ENCODE measurements around the gene COL11A1.

Gene COL11A1

DNA sequence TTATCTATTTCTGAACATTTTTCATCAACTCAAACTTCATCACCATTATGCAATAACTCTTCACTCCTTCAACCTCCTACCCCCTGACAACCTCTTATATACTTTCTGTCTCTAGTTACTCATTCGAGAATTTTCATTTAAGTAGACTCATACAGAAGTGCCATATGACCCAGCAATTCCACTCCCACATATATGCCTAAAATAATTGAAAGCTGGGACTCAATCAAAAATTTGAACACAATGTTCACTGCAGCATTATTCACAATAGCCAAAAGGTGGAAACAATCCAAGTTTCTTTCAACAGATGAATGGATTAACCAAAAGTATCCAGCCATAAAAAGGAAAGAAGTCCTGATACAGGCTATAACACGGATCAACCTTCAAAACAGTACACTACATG lies 24.1 kb downstream of the COL11A1 start:
- TF ChIP-seq, protein P1, sequence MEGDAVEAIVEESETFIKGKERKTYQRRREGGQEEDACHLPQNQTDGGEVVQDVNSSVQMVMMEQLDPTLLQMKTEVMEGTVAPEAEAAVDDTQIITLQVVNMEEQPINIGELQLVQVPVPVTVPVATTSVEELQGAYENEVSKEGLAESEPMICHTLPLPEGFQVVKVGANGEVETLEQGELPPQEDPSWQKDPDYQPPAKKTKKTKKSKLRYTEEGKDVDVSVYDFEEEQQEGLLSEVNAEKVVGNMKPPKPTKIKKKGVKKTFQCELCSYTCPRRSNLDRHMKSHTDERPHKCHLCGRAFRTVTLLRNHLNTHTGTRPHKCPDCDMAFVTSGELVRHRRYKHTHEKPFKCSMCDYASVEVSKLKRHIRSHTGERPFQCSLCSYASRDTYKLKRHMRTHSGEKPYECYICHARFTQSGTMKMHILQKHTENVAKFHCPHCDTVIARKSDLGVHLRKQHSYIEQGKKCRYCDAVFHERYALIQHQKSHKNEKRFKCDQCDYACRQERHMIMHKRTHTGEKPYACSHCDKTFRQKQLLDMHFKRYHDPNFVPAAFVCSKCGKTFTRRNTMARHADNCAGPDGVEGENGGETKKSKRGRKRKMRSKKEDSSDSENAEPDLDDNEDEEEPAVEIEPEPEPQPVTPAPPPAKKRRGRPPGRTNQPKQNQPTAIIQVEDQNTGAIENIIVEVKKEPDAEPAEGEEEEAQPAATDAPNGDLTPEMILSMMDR (IDR thresholded peaks at IDR 0.05): no peak
- intact Hi-C loops (cut with DNase I; ENCODE audit: low total_unique reads): no loop called here
- H3K4me3 ChIP-seq: no peak overlapping the region
- H3K27me3 ChIP-seq: no peaks in the 10 kb centered on the region
- H3K27ac ChIP-seq: no peak overlapping the region
- no peaks in the 10 kb centered on the region for H3K36me3 ChIP-seq
- DNase-seq: no peak
- H3K4me1 ChIP-seq: no peaks in the 10 kb centered on the region
- no peaks in the 10 kb centered on the region for H3K9me3 ChIP-seq

DNA sequence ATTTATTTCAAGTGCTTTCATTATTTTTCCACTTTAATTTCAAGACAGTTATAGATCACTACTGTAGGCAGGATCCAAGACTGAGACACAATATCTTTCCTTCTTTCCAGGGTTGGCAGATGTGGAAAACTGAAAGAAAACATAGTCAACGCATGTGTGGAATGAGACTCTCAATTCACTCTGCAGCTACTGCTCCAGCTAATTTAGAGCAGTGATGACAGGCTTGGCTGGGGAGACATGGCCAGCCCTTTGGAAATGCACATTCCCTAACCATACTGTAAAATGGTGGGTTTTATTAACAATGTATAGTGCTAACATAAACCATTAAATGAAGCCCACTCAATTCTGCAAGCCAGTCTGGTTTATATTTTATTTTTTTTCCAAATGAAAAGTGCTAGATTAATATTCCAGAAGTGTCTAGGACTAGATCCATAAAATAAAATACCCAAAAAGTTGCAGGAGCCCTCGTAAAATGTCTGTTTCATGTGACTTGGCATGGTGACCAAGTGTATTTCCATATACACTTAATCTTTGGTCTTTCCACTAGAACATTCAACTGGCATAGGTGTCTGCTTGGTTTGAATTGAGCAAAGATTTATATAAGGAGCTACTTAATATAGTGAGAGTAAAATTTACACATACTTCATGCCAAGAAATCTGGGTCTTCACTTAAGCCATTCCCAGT lies 32.9 kb downstream of the COL11A1 start:
- Histone ChIP-seq H3K4me1 (no peaks in the 10 kb centered on the region), H3K9me3 (no peaks in the 10 kb centered on the region), H3K4me3 (no peak overlapping the region), H3K27me3 (no peaks in the 10 kb centered on the region), H3K36me3 (no peaks in the 10 kb centered on the region), H3K27ac (no peak overlapping the region)
- intact Hi-C loops (cut with DNase I; ENCODE audit: low total_unique reads): no loop called here
- TF ChIP-seq, protein P1 (IDR thresholded peaks at IDR 0.05): no peak
- DNase-seq: no peak

DNA sequence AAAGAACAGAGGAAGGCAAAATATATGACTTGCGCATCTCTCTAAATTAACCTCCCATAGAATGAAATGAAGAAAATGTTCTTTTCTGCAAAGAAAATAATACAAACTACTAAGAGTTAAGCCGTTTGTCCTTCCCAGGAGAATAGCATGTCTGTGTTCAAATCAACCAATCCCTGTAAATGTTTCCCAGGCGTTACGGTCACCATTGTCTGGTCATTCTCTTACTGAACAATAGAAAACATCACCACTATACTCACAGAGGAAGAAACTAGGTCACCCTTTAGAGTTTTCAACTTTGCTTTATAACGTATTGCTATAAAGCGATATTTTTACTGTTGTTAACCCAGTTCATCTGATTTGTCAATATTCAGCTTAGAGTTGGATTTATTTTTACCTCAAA lies 34.1 kb downstream of the COL11A1 start:
- intact Hi-C loops (cut with DNase I; ENCODE audit: low total_unique reads): no loop called here
- no peak for DNase-seq
- TF ChIP-seq, protein P1 (IDR thresholded peaks at IDR 0.05): no peak
- no peaks in the 10 kb centered on the region for H3K9me3 ChIP-seq
- no peak overlapping the region for H3K27ac ChIP-seq
- H3K36me3 ChIP-seq: no peaks in the 10 kb centered on the region
- H3K4me1 ChIP-seq: no peaks in the 10 kb centered on the region
- no peak overlapping the region for H3K4me3 ChIP-seq
- no peaks in the 10 kb centered on the region for H3K27me3 ChIP-seq

DNA sequence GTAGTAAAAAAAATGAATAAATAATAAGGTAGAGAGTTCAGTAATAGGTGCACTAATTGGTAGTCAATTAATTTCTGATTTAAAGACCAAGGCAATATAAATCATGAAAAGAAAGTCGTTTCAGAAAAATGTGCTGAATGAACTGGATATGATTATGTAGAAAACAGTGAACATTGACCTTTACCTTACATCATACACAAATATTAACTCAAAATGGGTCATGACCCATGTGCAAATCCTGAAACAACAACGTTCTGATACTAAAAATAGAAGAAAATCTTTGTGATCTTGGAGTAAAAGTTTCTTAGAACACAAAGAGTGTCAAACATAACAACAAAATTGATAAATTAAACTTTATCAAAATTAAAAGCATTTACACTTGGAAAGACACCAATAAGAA lies 39.1 kb downstream of the COL11A1 start:
- no peak for DNase-seq
- Histone ChIP-seq H3K27ac (no peak overlapping the region), H3K36me3 (no peaks in the 10 kb centered on the region), H3K27me3 (no peaks in the 10 kb centered on the region), H3K4me1 (no peaks in the 10 kb centered on the region), H3K4me3 (no peak overlapping the region), H3K9me3 (no peaks in the 10 kb centered on the region)
- TF ChIP-seq, protein P1 (IDR thresholded peaks at IDR 0.05): no peak
- intact Hi-C loops (cut with DNase I; ENCODE audit: low total_unique reads): no loop called here

DNA sequence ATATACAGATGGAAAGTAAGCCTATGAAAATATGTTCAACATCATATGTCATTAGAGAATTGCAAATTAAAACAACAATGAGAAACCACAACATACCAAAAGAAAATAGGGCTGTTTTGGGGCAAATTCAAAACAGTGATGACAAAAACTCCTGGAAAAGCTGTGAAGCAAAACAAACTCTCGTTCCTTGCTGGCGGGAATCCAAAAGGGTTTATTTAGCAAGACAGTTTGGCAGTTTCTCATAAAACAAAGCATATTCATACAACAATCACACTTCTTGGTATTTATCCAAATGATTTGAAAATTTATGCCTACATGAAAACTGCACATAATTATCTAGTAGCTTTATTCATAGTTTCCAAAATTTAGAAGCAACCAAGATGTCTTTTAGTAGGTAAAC lies 44.4 kb downstream of the COL11A1 start:
- TF ChIP-seq, protein P1 (IDR thresholded peaks at IDR 0.05): no peak
- H3K9me3 ChIP-seq: no peaks in the 10 kb centered on the region
- H3K27ac ChIP-seq: no peak overlapping the region
- no peaks in the 10 kb centered on the region for H3K36me3 ChIP-seq
- intact Hi-C loops (cut with DNase I; ENCODE audit: low total_unique reads): no loop called here
- DNase-seq: no peak
- H3K4me3 ChIP-seq: no peak overlapping the region
- no peaks in the 10 kb centered on the region for H3K27me3 ChIP-seq
- H3K4me1 ChIP-seq: no peaks in the 10 kb centered on the region

DNA sequence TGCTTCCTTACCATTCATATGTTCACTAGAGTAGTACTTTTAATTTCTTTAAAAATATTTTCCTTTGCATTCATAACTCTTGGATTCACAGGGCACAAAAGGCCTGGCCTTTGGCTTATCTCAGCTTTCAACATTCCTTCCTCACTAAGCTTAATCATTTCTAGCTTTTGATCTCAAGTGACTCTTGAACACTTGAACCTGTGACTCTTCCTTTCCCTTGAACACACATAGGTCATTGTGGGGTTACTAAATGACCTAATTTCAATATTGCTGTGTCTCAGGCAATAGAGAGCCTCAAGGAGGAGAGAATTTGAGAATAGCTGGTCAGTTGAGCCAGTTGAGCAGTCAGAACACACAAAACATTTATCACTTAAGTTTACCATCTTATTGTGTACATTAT lies 49.9 kb downstream of the COL11A1 start:
- TF ChIP-seq, protein P1 (IDR thresholded peaks at IDR 0.05): no peak
- no peak overlapping the region for H3K27ac ChIP-seq
- no peak for DNase-seq
- no peaks in the 10 kb centered on the region for H3K9me3 ChIP-seq
- intact Hi-C loops (cut with DNase I; ENCODE audit: low total_unique reads): no loop called here
- H3K27me3 ChIP-seq: no peaks in the 10 kb centered on the region
- no peaks in the 10 kb centered on the region for H3K4me1 ChIP-seq
- no peaks in the 10 kb centered on the region for H3K36me3 ChIP-seq
- no peak overlapping the region for H3K4me3 ChIP-seq

Data from tibial artery (tissue), 4 donors.